Caco-2 (cell line): ENCODE results near the gene ACKR1. TPM values are rescaled to one million over a fixed set of nuclear protein-coding genes. Genes with fewer than 3 reads are reported as not detected.
A peak's percentile ranks its signal among the peaks of the same experiment; 100 is the strongest.

Experiments
- BruUV-seq: library from RNA; stranded (reverse); fragments of 400-500 nt; replicated peaks from 2 replicates; lab custom pipeline; 2021; lab: Mats Ljungman, UMichigan
- CTCF ChIA-PET: fragments of 300-600 bp; sonication (Branson Sonifier 250); formaldehyde crosslinking; loops from one replicate; lab custom pipeline; 2022; ENCODE audit warnings: antibody characterized with exemption; lab: Charles Lee
- POLR2A ChIA-PET: fragments of 300-600 bp; sonication (Branson Sonifier 250); formaldehyde crosslinking; loops from one replicate; lab custom pipeline; 2022; ENCODE audit warnings: antibody characterized with exemption; lab: Charles Lee
- DNase-seq, 2 experiments: peaks; one replicate each; pipeline versions ENCODE4 v3.0.0 to v3.0.0-alpha.2; 2020 to 2022
- H3K27me3 ChIP-seq: replicated peaks from 2 replicates; pipeline ENCODE4 v1.6.0; 2011; ENCODE audit warnings: low read length; ENCODE audit not compliant: control insufficient read depth, insufficient read depth
- H3K36me3 ChIP-seq: 2 replicates; pipeline ENCODE4 v1.5.1; 2011; ENCODE audit warnings: low read length; ENCODE audit not compliant: control insufficient read depth, insufficient read depth
- H3K4me1 ChIP-seq: fragments of 250-450 bp; sonication (Bioruptor Pico); 2 replicates; pipeline ENCODE4 v1.5.1; 2020; ENCODE audit warnings: mild to moderate bottlenecking
- H3K4me3 ChIP-seq: 2 replicates; pipeline ENCODE4 v1.5.1; 2011; ENCODE audit warnings: low read depth, mild to moderate bottlenecking, control low read depth, low read length
- H3K9me3 ChIP-seq: fragments of 250-450 bp; sonication (Bioruptor Pico); 2 replicates; pipeline ENCODE4 v1.5.1; 2020; ENCODE audit warnings: mild to moderate bottlenecking, moderate library complexity
- H3K27ac Mint-ChIP-seq: one replicate; pipeline ENCODE4 v1.8.0; 2022; ENCODE audit warnings: mixed read lengths; ENCODE audit not compliant: unreplicated experiment
- H3K27me3 Mint-ChIP-seq: one replicate; pipeline ENCODE4 v1.8.0; 2022; ENCODE audit warnings: mixed read lengths; ENCODE audit not compliant: insufficient read depth, unreplicated experiment
- H3K36me3 Mint-ChIP-seq: one replicate; pipeline ENCODE4 v1.8.0; 2022; ENCODE audit warnings: mild to moderate bottlenecking, mixed read lengths; ENCODE audit not compliant: insufficient read depth, unreplicated experiment
- H3K4me1 Mint-ChIP-seq: one replicate; pipeline ENCODE4 v1.8.0; 2022; ENCODE audit warnings: low read depth, mixed read lengths; ENCODE audit not compliant: unreplicated experiment
- H3K4me3 Mint-ChIP-seq: one replicate; pipeline ENCODE4 v1.8.0; 2022; ENCODE audit warnings: mild to moderate bottlenecking, moderate library complexity, mixed read lengths; ENCODE audit not compliant: unreplicated experiment
- H3K9me3 Mint-ChIP-seq: one replicate; pipeline ENCODE4 v1.8.0; 2022; ENCODE audit warnings: mixed read lengths; ENCODE audit not compliant: unreplicated experiment
- CTCF ChIP-seq, 2 experiments: fragments of 200-600 bp in 1 of 2; IDR thresholded peaks; 1 replicate in 1 of 2; 2 replicates in 1 of 2; pipeline versions ENCODE4 v1.5.1 to v1.8.0; 2011 to 2022; ENCODE audit warnings: antibody characterized with exemption in 1 of 2, control low read depth in 1 of 2, inconsistent platforms in 1 of 2, low read depth in 1 of 2, low read length in 1 of 2, mild to moderate bottlenecking in 1 of 2, moderate library complexity in 1 of 2; ENCODE audit not compliant: insufficient read depth in 1 of 2, severe bottlenecking in 1 of 2, unreplicated experiment in 1 of 2
- intact Hi-C: fragments of 100-400 bp; cut with micrococcal nuclease; formaldehyde crosslinking; loops from one replicate; pipeline ENCODE4 v1.10.0; 2022; ENCODE audit not compliant: unreplicated experiment
- total RNA-seq: library from RNA; stranded (reverse); gene quantifications from 2 replicates; pipeline ENCODE4 v1.2.3, GENCODE V29; 2022

The ACKR1 gene
- total RNA-seq, 1 experiment from 2014 or later, result not detected

GRCh38 chr1:159190441-159190840 lies 14.2 kb upstream of the ACKR1 start:
- no peak for DNase-seq
- Mint-ChIP-seq H3K4me3 (no peak overlapping the region), H3K36me3 (no peaks in the 10 kb centered on the region), H3K27ac (no peak overlapping the region), H3K9me3 (no peaks in the 10 kb centered on the region), H3K27me3 (peaks cover 26% of the 10 kb centered on the region), H3K4me1 (no peaks in the 10 kb centered on the region)
- no peaks in the 10 kb centered on the region for H3K27me3 ChIP-seq
- H3K9me3 ChIP-seq, result no peaks in the 10 kb centered on the region
- no peak overlapping the region for H3K4me3 ChIP-seq
- H3K36me3 ChIP-seq, result no peaks in the 10 kb centered on the region
- TF ChIP-seq CTCF (IDR thresholded peaks at IDR 0.05; ENCODE audit: insufficient read depth in 1 of 2, low read depth in 1 of 2, low read length in 1 of 2, severe bottlenecking in 1 of 2, unreplicated experiment in 1 of 2), result no peak
- BruUV-seq, result no TSS peak
- no peaks in the 10 kb centered on the region for H3K4me1 ChIP-seq
- POLR2A ChIA-PET, result no interaction called here
- CTCF ChIA-PET, result no interaction called here
- intact Hi-C loops, result no loop called here

GRCh38 chr1:159196543-159196942 lies 8.1 kb upstream of the ACKR1 start:
- no peaks in the 10 kb centered on the region for H3K4me1 Mint-ChIP-seq
- H3K4me3 Mint-ChIP-seq, result no peak overlapping the region
- peak in 1 of 2 experiments; percentile 9 for DNase-seq
- H3K9me3 Mint-ChIP-seq, result no peaks in the 10 kb centered on the region
- Histone ChIP-seq H3K4me3 (no peak overlapping the region), H3K4me1 (no peaks in the 10 kb centered on the region), H3K36me3 (no peaks in the 10 kb centered on the region), H3K9me3 (no peaks in the 10 kb centered on the region), H3K27me3 (no peaks in the 10 kb centered on the region)
- TF ChIP-seq CTCF (IDR thresholded peaks at IDR 0.05; ENCODE audit: insufficient read depth in 1 of 2, low read depth in 1 of 2, low read length in 1 of 2, severe bottlenecking in 1 of 2, unreplicated experiment in 1 of 2), result peak; percentile 17 to 43
- no peaks in the 10 kb centered on the region for H3K36me3 Mint-ChIP-seq
- peaks cover 24% of the 10 kb centered on the region for H3K27me3 Mint-ChIP-seq
- ChIA-PET POLR2A (no interaction called here), CTCF (interaction anchor here (0.6 to 1.5 kb wide), 6 partner anchors 8 to 65 kb away, joined by 3 to 9 read pairs (median 4); no protein-coding TSS in a partner anchor)
- H3K27ac Mint-ChIP-seq, result no peak overlapping the region
- intact Hi-C loops, result loop anchor here (1.0 kb wide), 1 partner anchor 30 kb away; no protein-coding TSS in a partner anchor
- no TSS peak for BruUV-seq

GRCh38 chr1:159197561-159198557 lies 6.8 kb upstream of the ACKR1 start:
- DNase-seq, result peak; percentile 74 to 77
- TF ChIP-seq CTCF (IDR thresholded peaks at IDR 0.05; ENCODE audit: insufficient read depth in 1 of 2, low read depth in 1 of 2, low read length in 1 of 2, severe bottlenecking in 1 of 2, unreplicated experiment in 1 of 2), result peak; percentile 68 to 89
- no peaks in the 10 kb centered on the region for H3K4me1 ChIP-seq
- intact Hi-C loops, result loop anchor here (1.0 kb wide), 2 partner anchors 37 to 66 kb away; no protein-coding TSS in a partner anchor
- no peaks in the 10 kb centered on the region for H3K4me1 Mint-ChIP-seq
- H3K27me3 ChIP-seq, result peaks cover 1% of the 10 kb centered on the region; the same call in 1 of the 2 replicates
- no peak overlapping the region for H3K27ac Mint-ChIP-seq
- peaks cover 30% of the 10 kb centered on the region for H3K27me3 Mint-ChIP-seq
- no peaks in the 10 kb centered on the region for H3K9me3 Mint-ChIP-seq
- H3K4me3 Mint-ChIP-seq, result no peak overlapping the region
- no peak overlapping the region for H3K4me3 ChIP-seq
- no peaks in the 10 kb centered on the region for H3K36me3 Mint-ChIP-seq
- POLR2A ChIA-PET, result no interaction called here
- CTCF ChIA-PET, result interaction anchor here (0.6 to 1.2 kb wide), 18 partner anchors 11 to 592 kb away, joined by 3 to 20 read pairs (median 4); partner anchors contain the start of gene DUSP23
- BruUV-seq, result no TSS peak
- no peaks in the 10 kb centered on the region for H3K36me3 ChIP-seq
- H3K9me3 ChIP-seq, result no peaks in the 10 kb centered on the region
